Measurements from ENCODE around the gene SLC25A29.

The SLC25A29 gene

DNA sequence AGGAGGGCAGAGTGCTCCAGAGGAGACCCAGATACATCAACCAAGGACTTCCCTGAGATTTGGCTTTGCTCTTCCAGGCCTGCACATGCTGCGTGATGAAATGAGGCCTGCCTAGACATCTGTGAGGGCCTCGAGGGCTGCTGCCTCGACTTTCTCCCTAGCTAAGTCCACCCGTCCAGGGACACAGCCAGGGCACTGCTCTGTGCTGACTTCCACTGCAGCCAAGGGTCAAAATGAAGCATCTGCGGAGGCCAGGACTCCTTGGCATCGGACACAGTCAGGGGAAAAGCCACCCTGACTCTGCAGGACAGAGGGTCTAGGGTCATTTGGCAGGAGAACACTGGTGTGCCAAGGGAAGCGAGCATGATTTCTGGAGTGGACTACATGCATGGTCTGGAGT, 27.6 kb upstream of the SLC25A29 start:
- H4K91ac ChIP-seq (ENCODE audit: low read depth, low read length, poor library complexity), result no peak overlapping the region
- H3K4me3 ChIP-seq (ENCODE audit: low read length in 2 of 2), result no peak overlapping the region
- H4K8ac ChIP-seq (ENCODE audit: low read depth, low read length), result no peak overlapping the region
- H3K4me1 ChIP-seq (ENCODE audit: control insufficient read depth in 2 of 2, insufficient read depth in 1 of 2, low read depth in 1 of 2, low read length in 2 of 2), result no peaks in the 10 kb centered on the region
- H3K4me2 ChIP-seq (ENCODE audit: insufficient read depth, low read length, poor library complexity, severe bottlenecking), result no peak overlapping the region
- H3K4ac ChIP-seq (ENCODE audit: low read length), result no peak overlapping the region
- no peaks in the 10 kb centered on the region for H3K9me3 ChIP-seq (replicated peaks in 1 of 2; ENCODE audit: control insufficient read depth in 2 of 2, insufficient read depth in 1 of 2, low read depth in 1 of 2, low read length in 2 of 2)
- H3K27ac ChIP-seq (replicated peaks; ENCODE audit: low read length), result no peak overlapping the region
- H3K18ac ChIP-seq (ENCODE audit: low read length), result no peak overlapping the region
- H3K36me3 ChIP-seq (replicated peaks in 1 of 2; ENCODE audit: control insufficient read depth in 2 of 2, insufficient read depth in 2 of 2, low read length in 2 of 2), result peaks cover 11 to 34% of the 10 kb centered on the region in 2 donors
- H2BK12ac ChIP-seq (ENCODE audit: low read length), result no peak overlapping the region
- H2AK5ac ChIP-seq (ENCODE audit: low read depth, low read length), result no peak overlapping the region
- no peaks in the 10 kb centered on the region for H3K27me3 ChIP-seq (ENCODE audit: control insufficient read depth in 3 of 3, insufficient read depth in 3 of 3, low read depth in 1 of 3, low read length in 3 of 3)
- no peak overlapping the region for H2AFZ ChIP-seq (ENCODE audit: low read length)
- no peak for DNase-seq (ENCODE audit: low spot score)
- peaks cover 1% of the 10 kb centered on the region for H3K79me1 ChIP-seq (ENCODE audit: low read depth, low read length)
- H3K9ac ChIP-seq (ENCODE audit: low read depth, low read length, poor library complexity), result no peak overlapping the region
- no peak overlapping the region for H3K14ac ChIP-seq (ENCODE audit: low read length)
- H2BK15ac ChIP-seq (ENCODE audit: low read length), result no peak overlapping the region
- H3K23ac ChIP-seq (ENCODE audit: low read depth, low read length, poor library complexity), result no peak overlapping the region
- no peak overlapping the region for H2BK120ac ChIP-seq (ENCODE audit: low read depth, low read length)
- H2BK5ac ChIP-seq (ENCODE audit: low read length), result peak overlapping the region; percentile 21
- WGBS, 2 donors (ENCODE audit: extremely low coverage in 2 of 2, insufficient read length in 2 of 2, insufficient replicate concordance in 1 of 2), result no CpG with 5 or more reads among the region's 7 CpGs

DNA sequence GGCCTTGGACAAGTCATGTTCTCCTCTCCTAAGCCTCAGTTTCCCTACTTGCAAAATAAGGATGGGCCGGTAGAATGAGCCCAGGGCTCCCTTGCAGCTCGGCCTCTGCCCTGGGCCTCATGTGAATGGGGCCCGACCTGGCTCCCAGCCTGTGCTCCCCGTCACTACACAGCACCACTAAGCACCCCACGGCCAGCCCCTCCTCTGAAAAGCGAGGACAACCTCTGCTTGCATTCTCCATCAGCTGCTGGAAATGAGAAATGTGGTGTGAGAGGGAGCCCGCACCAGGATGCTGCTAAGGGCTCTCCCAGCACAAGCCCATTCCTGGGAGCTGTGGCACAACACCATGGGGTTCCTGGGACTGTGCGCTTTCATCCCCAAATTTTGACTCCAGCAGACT, 27.1 kb upstream of the SLC25A29 start:
- Histone ChIP-seq H4K91ac (ENCODE audit: low read depth, low read length, poor library complexity) (no peak overlapping the region), H3K14ac (ENCODE audit: low read length) (no peak overlapping the region), H3K9me3 (replicated peaks in 1 of 2; ENCODE audit: control insufficient read depth in 2 of 2, insufficient read depth in 1 of 2, low read depth in 1 of 2, low read length in 2 of 2) (no peaks in the 10 kb centered on the region), H3K4me2 (ENCODE audit: insufficient read depth, low read length, poor library complexity, severe bottlenecking) (no peak overlapping the region), H3K4ac (ENCODE audit: low read length) (no peak overlapping the region), H2BK12ac (ENCODE audit: low read length) (no peak overlapping the region), H4K8ac (ENCODE audit: low read depth, low read length) (no peak overlapping the region), H2BK15ac (ENCODE audit: low read length) (no peak overlapping the region), H3K18ac (ENCODE audit: low read length) (no peak overlapping the region), H3K27me3 (ENCODE audit: control insufficient read depth in 3 of 3, insufficient read depth in 3 of 3, low read depth in 1 of 3, low read length in 3 of 3) (no peaks in the 10 kb centered on the region), H3K4me1 (ENCODE audit: control insufficient read depth in 2 of 2, insufficient read depth in 1 of 2, low read depth in 1 of 2, low read length in 2 of 2) (no peaks in the 10 kb centered on the region), H3K36me3 (replicated peaks in 1 of 2; ENCODE audit: control insufficient read depth in 2 of 2, insufficient read depth in 2 of 2, low read length in 2 of 2) (peaks cover 11 to 34% of the 10 kb centered on the region in 2 donors), H3K4me3 (ENCODE audit: low read length in 2 of 2) (no peak overlapping the region), H2BK5ac (ENCODE audit: low read length) (peak overlapping the region; percentile 21), H2AK5ac (ENCODE audit: low read depth, low read length) (no peak overlapping the region), H3K9ac (ENCODE audit: low read depth, low read length, poor library complexity) (no peak overlapping the region), H3K23ac (ENCODE audit: low read depth, low read length, poor library complexity) (no peak overlapping the region), H2BK120ac (ENCODE audit: low read depth, low read length) (no peak overlapping the region), H2AFZ (ENCODE audit: low read length) (no peak overlapping the region), H3K27ac (replicated peaks; ENCODE audit: low read length) (no peak overlapping the region), H3K79me1 (ENCODE audit: low read depth, low read length) (peaks cover 1% of the 10 kb centered on the region)
- no peak for DNase-seq (ENCODE audit: low spot score)
- no CpG with 5 or more reads among the region's 8 CpGs for WGBS, 2 donors (ENCODE audit: extremely low coverage in 2 of 2, insufficient read length in 2 of 2, insufficient replicate concordance in 1 of 2)

DNA sequence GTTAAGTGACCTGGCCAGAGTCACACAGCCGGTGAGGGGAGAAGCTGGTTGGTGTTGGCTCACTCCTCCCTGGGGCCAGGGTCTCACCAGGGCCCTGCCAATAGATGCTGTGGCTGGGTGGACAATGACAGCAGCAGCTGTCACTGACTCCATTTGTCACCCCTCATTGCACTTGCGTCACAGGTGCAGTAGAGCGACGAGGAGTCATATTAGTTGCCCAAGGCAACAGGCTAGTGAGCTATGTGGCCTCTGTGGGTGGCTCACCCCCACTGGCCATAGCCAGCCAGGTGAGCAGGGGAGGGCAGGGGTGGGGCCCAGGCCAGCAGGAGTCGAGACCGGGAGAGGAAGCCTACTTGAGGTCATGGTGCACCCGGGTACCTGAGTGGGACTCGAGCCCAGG, 26.6 kb upstream of the SLC25A29 start:
- H3K79me1 ChIP-seq (ENCODE audit: low read depth, low read length), result peaks cover 1% of the 10 kb centered on the region
- H3K4me3 ChIP-seq (ENCODE audit: low read length in 2 of 2), result no peak overlapping the region
- H3K4me2 ChIP-seq (ENCODE audit: insufficient read depth, low read length, poor library complexity, severe bottlenecking), result no peak overlapping the region
- H2BK5ac ChIP-seq (ENCODE audit: low read length), result no peak overlapping the region
- H3K9me3 ChIP-seq (replicated peaks in 1 of 2; ENCODE audit: control insufficient read depth in 2 of 2, insufficient read depth in 1 of 2, low read depth in 1 of 2, low read length in 2 of 2), result no peaks in the 10 kb centered on the region
- H3K36me3 ChIP-seq (replicated peaks in 1 of 2; ENCODE audit: control insufficient read depth in 2 of 2, insufficient read depth in 2 of 2, low read length in 2 of 2), result peaks cover 11 to 31% of the 10 kb centered on the region in 2 donors
- H2BK120ac ChIP-seq (ENCODE audit: low read depth, low read length), result no peak overlapping the region
- H3K4me1 ChIP-seq (ENCODE audit: control insufficient read depth in 2 of 2, insufficient read depth in 1 of 2, low read depth in 1 of 2, low read length in 2 of 2), result no peaks in the 10 kb centered on the region
- H4K91ac ChIP-seq (ENCODE audit: low read depth, low read length, poor library complexity), result no peak overlapping the region
- no peaks in the 10 kb centered on the region for H3K27me3 ChIP-seq (ENCODE audit: control insufficient read depth in 3 of 3, insufficient read depth in 3 of 3, low read depth in 1 of 3, low read length in 3 of 3)
- no peak overlapping the region for H3K27ac ChIP-seq (replicated peaks; ENCODE audit: low read length)
- no peak for DNase-seq (ENCODE audit: low spot score)
- H4K8ac ChIP-seq (ENCODE audit: low read depth, low read length), result no peak overlapping the region
- H3K23ac ChIP-seq (ENCODE audit: low read depth, low read length, poor library complexity), result no peak overlapping the region
- H2AFZ ChIP-seq (ENCODE audit: low read length), result no peak overlapping the region
- H3K9ac ChIP-seq (ENCODE audit: low read depth, low read length, poor library complexity), result no peak overlapping the region
- H3K18ac ChIP-seq (ENCODE audit: low read length), result peak overlapping the region; percentile 3
- H2BK12ac ChIP-seq (ENCODE audit: low read length), result no peak overlapping the region
- no peak overlapping the region for H3K4ac ChIP-seq (ENCODE audit: low read length)
- no peak overlapping the region for H3K14ac ChIP-seq (ENCODE audit: low read length)
- WGBS, 2 donors (ENCODE audit: extremely low coverage in 2 of 2, insufficient read length in 2 of 2, insufficient replicate concordance in 1 of 2), result no CpG with 5 or more reads among the region's 8 CpGs
- no peak overlapping the region for H2AK5ac ChIP-seq (ENCODE audit: low read depth, low read length)
- no peak overlapping the region for H2BK15ac ChIP-seq (ENCODE audit: low read length)

DNA sequence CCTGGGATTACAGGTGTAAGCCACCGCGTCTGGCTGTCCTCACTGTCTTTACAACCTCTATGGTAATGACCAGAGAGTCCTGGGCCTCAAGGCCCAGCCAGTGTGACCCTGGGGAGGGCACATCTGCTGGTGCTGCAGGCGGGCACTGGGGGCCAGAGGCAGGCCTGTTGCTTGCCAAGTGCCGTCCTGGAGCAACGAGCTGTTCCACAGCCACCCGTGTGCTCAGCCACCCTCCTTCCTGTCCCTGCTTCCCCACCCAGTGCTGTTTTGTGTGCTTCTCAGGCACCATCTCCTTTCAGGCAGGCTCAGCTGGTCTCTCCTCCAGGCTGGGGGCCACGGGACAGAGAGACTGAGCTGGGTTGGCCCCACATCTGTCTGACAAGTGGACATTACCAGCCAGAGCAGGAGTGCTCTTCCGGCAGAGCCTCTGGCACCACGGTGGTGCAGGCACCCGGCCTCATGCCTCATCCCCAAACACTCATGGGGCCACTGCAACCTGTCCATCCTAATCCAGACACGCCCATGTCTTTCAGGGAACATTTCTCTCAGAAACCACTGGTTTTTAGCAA, 25.9 kb upstream of the SLC25A29 start:
- Histone ChIP-seq H3K27me3 (ENCODE audit: control insufficient read depth in 3 of 3, insufficient read depth in 3 of 3, low read depth in 1 of 3, low read length in 3 of 3) (no peaks in the 10 kb centered on the region), H3K4me2 (ENCODE audit: insufficient read depth, low read length, poor library complexity, severe bottlenecking) (no peak overlapping the region), H3K27ac (replicated peaks; ENCODE audit: low read length) (no peak overlapping the region), H3K9ac (ENCODE audit: low read depth, low read length, poor library complexity) (no peak overlapping the region), H3K79me1 (ENCODE audit: low read depth, low read length) (no peaks in the 10 kb centered on the region), H2BK12ac (ENCODE audit: low read length) (no peak overlapping the region), H3K4ac (ENCODE audit: low read length) (no peak overlapping the region), H2BK15ac (ENCODE audit: low read length) (peak overlapping the region; percentile 43), H3K14ac (ENCODE audit: low read length) (peak overlapping the region; percentile 56), H3K4me3 (ENCODE audit: low read length in 2 of 2) (no peak overlapping the region), H3K18ac (ENCODE audit: low read length) (peak overlapping the region; percentile 76), H3K36me3 (replicated peaks in 1 of 2; ENCODE audit: control insufficient read depth in 2 of 2, insufficient read depth in 2 of 2, low read length in 2 of 2) (peaks cover 9 to 24% of the 10 kb centered on the region in 2 donors), H4K8ac (ENCODE audit: low read depth, low read length) (no peak overlapping the region), H3K9me3 (replicated peaks in 1 of 2; ENCODE audit: control insufficient read depth in 2 of 2, insufficient read depth in 1 of 2, low read depth in 1 of 2, low read length in 2 of 2) (no peaks in the 10 kb centered on the region), H4K91ac (ENCODE audit: low read depth, low read length, poor library complexity) (no peak overlapping the region), H3K4me1 (ENCODE audit: control insufficient read depth in 2 of 2, insufficient read depth in 1 of 2, low read depth in 1 of 2, low read length in 2 of 2) (no peaks in the 10 kb centered on the region), H2AFZ (ENCODE audit: low read length) (no peak overlapping the region), H2BK5ac (ENCODE audit: low read length) (peak overlapping the region; percentile 39), H3K23ac (ENCODE audit: low read depth, low read length, poor library complexity) (peak overlapping the region; percentile 80), H2BK120ac (ENCODE audit: low read depth, low read length) (no peak overlapping the region), H2AK5ac (ENCODE audit: low read depth, low read length) (peak overlapping the region; percentile 63)
- no CpG with 5 or more reads among the region's 11 CpGs for WGBS, 2 donors (ENCODE audit: extremely low coverage in 2 of 2, insufficient read length in 2 of 2, insufficient replicate concordance in 1 of 2)
- DNase-seq (ENCODE audit: low spot score), result no peak

Data from neuronal stem cell (in vitro differentiated cells).